ENCODE results near the gene ANKFN1. TPM values are rescaled to one million over a fixed set of nuclear protein-coding genes. Genes with fewer than 3 reads are reported as not detected.

The ANKFN1 gene
- total RNA-seq, 1 experiment from 2014 or later: not detected

GRCh38 chr17:56314984-56315602 lies 161.8 kb downstream of the ANKFN1 start:
- Histone ChIP-seq H3K79me1 (ENCODE audit: insufficient read depth, low read depth, low read length, poor library complexity, severe bottlenecking) (no peaks in the 10 kb centered on the region), H4K91ac (ENCODE audit: insufficient read length, low read depth, low read length) (no peak overlapping the region), H2AK5ac (ENCODE audit: insufficient read length, low read length) (no peak overlapping the region), H2BK12ac (ENCODE audit: insufficient read length, low read depth, low read length) (no peak overlapping the region), H2AFZ (ENCODE audit: low read length) (no peak overlapping the region), H3K23ac (ENCODE audit: insufficient read length, low read depth, low read length) (no peak overlapping the region), H3K4me2 (ENCODE audit: insufficient read depth, insufficient read length, low read length) (no peak overlapping the region), H2BK15ac (ENCODE audit: low read depth, low read length) (no peak overlapping the region), H3K18ac (ENCODE audit: insufficient read length, low read depth, low read length) (no peak overlapping the region), H3T11ph (ENCODE audit: low read length) (no peak overlapping the region), H3K79me2 (ENCODE audit: insufficient read depth, low read length) (no peaks in the 10 kb centered on the region), H2BK20ac (ENCODE audit: low read depth, low read length, poor library complexity, severe bottlenecking) (no peak overlapping the region), H2BK120ac (ENCODE audit: low read depth, low read length, poor library complexity, severe bottlenecking) (no peak overlapping the region), H3K23me2 (ENCODE audit: insufficient read length, low read depth, low read length, poor library complexity, severe bottlenecking) (no peaks in the 10 kb centered on the region), H3K27me3 (ENCODE audit: insufficient read depth, low read length) (no peaks in the 10 kb centered on the region), H3K14ac (ENCODE audit: insufficient read depth, low read length) (no peak overlapping the region), H3K27ac (ENCODE audit: insufficient read length, low read depth, low read length) (no peak overlapping the region), H3K4ac (ENCODE audit: low read depth, low read length) (no peak overlapping the region), H4K20me1 (ENCODE audit: control insufficient read depth, insufficient read depth, insufficient read length) (no peaks in the 10 kb centered on the region), H4K8ac (replicated peaks; ENCODE audit: insufficient read length, low read depth, low read length) (no peak overlapping the region), H3K9me3 (ENCODE audit: control insufficient read depth, low read depth, low read length) (no peaks in the 10 kb centered on the region), H3K56ac (ENCODE audit: insufficient read length, low read depth, low read length) (no peak overlapping the region), H2BK5ac (ENCODE audit: insufficient read length, low read length) (no peak overlapping the region), H4K5ac (ENCODE audit: insufficient read length, low read depth, low read length) (no peak overlapping the region), H3K9ac (ENCODE audit: extremely low read depth, insufficient read length, low read length) (no peak overlapping the region), H3K4me1 (ENCODE audit: insufficient read depth, low read length) (0 out of 2 replicates have a peak, but pooled peaks cover 2% of the 10 kb centered on the region)
- Mint-ChIP-seq H3K9me3 (no peaks in the 10 kb centered on the region), H3K4me1 (peaks cover 22 to 31% of the 10 kb centered on the region in 2 experiments), H3K27ac (no peak overlapping the region), H3K36me3 (ENCODE audit: insufficient read depth in 1 of 3, low read depth in 3 of 3) (no peaks in the 10 kb centered on the region), H3K4me3 (no peak overlapping the region), H3K27me3 (ENCODE audit: low read depth) (no peaks in the 10 kb centered on the region)
- TF ChIP-seq CTCF (conservative IDR thresholded peaks at IDR 0.05): no peak
- no CpG with 5 or more reads among the region's 4 CpGs for WGBS (ENCODE audit: extremely low coverage, insufficient read length, low lambda C conversion rate)
- DNase-seq: no peak
